Cardiac septum (tissue), 1 donor: ENCODE results near the gene HIVEP1. TPM values are rescaled to one million over a fixed set of nuclear protein-coding genes. Genes with fewer than 3 reads are reported as not detected.

Source experiments
- DNase-seq: peaks from one replicate; pipeline ENCODE4 v3.0.0-alpha.2; 2020; ENCODE audit warnings: low spot score
- intact Hi-C: fragments of 100-400 bp; cut with DNase I; formaldehyde crosslinking; loops from one replicate; pipeline ENCODE4 v1.14.0; 2022
- total RNA-seq: library from RNA; stranded (reverse); fragmentation: NEBNext Ultra II Directional; extraction: Animal tissue kit (Norgen Biotek cat#: 25700); gene quantifications from one replicate; pipeline ENCODE4 v1.2.1, GENCODE V29; 2021
- donor health status: DM: no; HTN: no; CAD: no.

Gene HIVEP1
- total RNA-seq, 1 donor from 2014 or later: 17.8 TPM

GRCh38 chr6:12071064-12071615 lies 59.0 kb downstream of the HIVEP1 start:
- intact Hi-C loops: no loop called here

GRCh38 chr6:12075067-12075563 lies 63.0 kb downstream of the HIVEP1 start:
- intact Hi-C loops: no loop called here
- DNase-seq: no peak

More at GRCh38 chr6:12071064-12071615, 59.0 kb downstream of the HIVEP1 start:
- no peak for DNase-seq

- intact Hi-C loops: no loop called here
- no peak for DNase-seq
Measured at GRCh38 chr6:12077021-12077710, 65.1 kb downstream of the HIVEP1 start.

GRCh38 chr6:12078014-12078413 lies 65.9 kb downstream of the HIVEP1 start:
- intact Hi-C loops: no loop called here
- no peak for DNase-seq

DNA sequence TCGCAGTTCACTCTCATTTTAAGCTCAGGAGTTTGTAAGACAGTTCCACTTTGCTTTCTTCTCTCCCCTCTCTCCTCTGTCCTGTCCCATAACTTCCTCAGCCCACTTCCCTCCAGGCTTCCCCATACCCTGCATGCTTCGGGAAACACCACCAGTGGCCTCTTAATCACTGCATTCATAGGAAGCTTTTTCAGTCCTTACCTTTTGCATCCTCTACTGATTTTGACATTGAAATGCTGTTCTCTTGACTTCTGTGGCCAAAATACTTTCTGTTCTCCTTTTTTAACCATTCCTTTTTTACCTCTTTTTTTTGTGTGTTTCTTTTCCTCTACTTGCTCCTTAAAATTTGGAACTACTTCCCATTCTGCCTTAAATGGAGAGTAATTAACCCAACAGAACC lies 69.7 kb downstream of the HIVEP1 start:
- intact Hi-C loops: no loop called here
- DNase-seq: no peak

GRCh38 chr6:12082368-12082767 lies 70.3 kb downstream of the HIVEP1 start:
- DNase-seq: no peak
- intact Hi-C loops: no loop called here

- intact Hi-C loops: no loop called here
- DNase-seq: no peak
Measured at GRCh38 chr6:12083302-12083701, 71.2 kb downstream of the HIVEP1 start.

- no peak for DNase-seq
- intact Hi-C loops: no loop called here
Measured at GRCh38 chr6:12083763-12084162, 71.7 kb downstream of the HIVEP1 start.

- intact Hi-C loops: no loop called here
- DNase-seq: no peak
Measured at GRCh38 chr6:12084681-12085080, 72.6 kb downstream of the HIVEP1 start.

DNA sequence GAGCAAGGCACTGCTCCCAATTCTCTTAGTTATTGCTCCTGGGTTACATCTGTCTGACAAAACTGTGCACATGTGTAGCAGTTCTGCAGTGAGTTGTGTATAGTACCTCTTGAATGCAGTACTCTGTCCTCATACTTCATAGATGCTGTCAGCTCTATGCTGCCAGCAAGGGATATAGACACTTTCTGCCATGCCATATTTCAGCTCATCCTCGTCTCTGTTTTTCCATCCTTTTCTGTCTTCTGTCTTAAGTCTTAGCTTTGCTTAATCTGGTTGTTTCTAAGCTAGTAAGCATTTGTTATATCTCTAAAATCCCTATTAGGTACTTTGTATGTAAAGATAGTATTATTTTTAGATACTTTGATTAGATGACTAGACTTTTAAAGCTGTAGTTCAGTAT lies 76.4 kb downstream of the HIVEP1 start:
- DNase-seq: no peak
- intact Hi-C loops: no loop called here

DNA sequence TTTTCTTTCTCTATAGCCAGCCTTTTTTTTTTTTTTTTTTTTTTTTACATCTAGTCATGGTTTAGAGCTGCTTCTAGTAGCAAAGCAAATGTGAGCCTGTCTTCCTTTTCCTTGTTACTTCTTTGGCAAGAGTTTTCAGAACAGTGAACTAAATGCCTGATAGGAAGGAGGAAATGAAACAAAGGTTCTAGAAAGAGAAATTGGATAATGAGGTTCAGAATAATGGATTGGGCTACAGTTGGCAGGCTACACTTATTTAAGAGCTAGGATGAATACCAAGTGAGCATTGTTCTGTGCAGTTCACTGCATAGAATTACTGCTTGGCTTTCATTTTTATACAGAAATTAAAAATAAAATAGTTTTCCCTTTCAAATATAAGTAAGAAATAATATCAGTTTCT lies 78.6 kb downstream of the HIVEP1 start:
- intact Hi-C loops: no loop called here
- no peak for DNase-seq

DNA sequence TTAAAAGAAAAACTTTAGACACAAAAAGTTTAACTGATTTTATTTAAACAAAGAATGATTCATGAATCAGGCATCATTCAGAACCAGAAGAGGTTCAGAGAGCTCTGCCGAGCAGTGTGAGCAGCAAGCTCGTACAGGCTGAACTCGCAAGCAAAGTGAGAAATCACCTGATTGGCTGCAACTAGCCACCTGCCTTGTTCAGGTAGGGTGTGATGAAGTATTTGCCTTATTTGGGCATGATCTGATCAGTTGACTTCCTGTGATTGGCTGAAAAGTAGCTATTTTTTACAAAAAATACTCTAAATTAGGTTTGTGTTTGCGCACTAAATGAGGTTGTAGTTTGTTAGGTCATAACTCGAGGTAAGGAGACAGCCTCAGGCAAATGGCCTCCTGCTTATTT lies 80.7 kb downstream of the HIVEP1 start:
- intact Hi-C loops: no loop called here
- no peak for DNase-seq

- DNase-seq: no peak
- intact Hi-C loops: no loop called here
Measured at GRCh38 chr6:12094689-12095088, 82.6 kb downstream of the HIVEP1 start.

DNA sequence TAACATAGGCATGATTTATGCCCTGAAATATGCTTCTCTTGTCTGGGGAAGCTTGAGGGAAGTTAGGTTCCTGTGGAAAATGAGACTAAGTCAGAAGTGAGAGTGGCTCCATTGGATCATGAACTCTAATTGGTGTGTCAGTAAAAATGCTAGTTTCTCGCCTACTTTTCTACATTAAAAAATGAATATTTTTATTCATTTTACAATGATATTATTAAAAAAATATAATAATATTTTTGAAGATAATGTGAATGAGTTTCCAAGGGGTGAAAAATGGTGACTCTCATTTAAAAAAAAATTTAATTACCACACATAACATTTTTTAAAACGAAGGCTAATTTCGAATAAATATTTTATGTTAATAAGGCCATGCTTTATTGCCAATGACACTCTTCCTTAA lies 84.2 kb downstream of the HIVEP1 start:
- intact Hi-C loops: no loop called here
- no peak for DNase-seq

DNA sequence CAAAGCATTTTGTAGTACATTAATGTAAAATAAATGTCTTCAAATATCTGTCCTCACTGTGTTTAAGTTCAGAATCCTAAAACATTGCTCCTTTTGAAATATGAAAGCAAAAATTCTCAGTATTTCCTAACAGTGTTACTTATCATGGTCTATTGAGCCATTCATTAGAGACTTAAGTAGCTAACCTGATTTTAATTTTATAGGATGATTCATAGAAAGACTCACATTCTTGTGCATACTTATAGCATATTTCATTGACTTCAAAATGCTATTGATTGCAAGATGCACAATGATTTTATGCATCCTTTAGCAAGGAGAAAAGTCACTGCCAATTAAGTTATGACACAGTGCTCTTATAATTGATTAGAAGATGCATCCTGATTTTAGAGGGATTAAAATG lies 85.7 kb downstream of the HIVEP1 start:
- no peak for DNase-seq
- intact Hi-C loops: no loop called here

GRCh38 chr6:12099623-12100338 lies 87.7 kb downstream of the HIVEP1 start:
- no peak for DNase-seq
- intact Hi-C loops: no loop called here

DNA sequence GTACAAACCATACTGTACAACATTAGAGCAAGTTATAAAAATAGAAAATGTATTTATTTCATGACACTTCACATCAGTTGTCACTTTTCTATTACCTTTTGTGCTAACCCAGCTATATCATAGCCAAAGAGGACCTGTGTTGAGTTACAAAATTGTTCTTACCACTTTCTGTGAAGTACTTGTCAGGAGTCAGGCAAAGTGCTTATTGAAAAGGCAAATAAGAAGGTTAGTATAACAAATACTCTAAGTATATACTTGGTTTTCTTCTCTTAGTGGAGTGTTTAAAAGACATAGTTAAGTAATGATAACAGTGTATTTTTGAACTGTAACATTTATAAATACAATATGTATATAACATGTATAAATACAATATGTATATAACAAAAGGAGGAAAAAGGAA lies 88.9 kb downstream of the HIVEP1 start:
- no peak for DNase-seq
- intact Hi-C loops: no loop called here

- intact Hi-C loops: no loop called here
- no peak for DNase-seq
Measured at GRCh38 chr6:12101653-12102312, 89.7 kb downstream of the HIVEP1 start.

DNA sequence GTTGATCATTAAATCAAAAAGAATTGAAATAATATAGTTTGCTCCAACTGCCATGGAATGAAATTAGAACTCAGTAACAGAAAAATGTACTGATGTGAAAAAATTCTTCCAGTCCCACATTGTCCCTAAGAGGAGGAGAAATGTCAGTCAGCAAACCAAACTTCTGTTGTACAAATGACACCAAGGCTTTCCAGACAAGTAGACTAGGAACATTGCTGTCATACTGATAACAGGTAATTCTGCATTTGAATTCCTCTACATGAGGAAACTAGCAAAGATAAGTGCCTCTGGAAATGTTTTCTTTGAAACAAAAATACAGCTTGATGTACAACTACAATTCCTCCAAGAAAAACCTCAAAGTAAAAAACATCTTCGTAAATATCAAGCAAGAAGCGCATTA lies 90.2 kb downstream of the HIVEP1 start:
- DNase-seq: no peak
- intact Hi-C loops: no loop called here

DNA sequence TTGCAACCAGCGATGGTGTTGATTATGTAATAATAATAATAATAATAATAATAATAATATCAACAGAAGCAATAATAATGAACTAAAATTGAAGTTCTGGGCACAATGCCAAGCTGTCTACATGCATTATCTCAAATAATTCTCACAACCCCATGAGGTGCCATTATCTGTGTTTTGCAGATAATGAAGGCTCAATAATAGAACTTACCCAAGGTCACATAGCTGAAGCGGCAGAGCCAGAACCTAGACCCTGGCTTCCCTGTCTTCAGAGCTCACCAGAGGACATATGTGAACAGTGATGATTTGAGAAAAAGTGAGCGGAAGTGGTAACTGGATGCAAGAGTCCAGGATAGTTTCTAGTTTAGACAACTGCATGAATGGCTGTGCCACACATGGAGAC lies 91.0 kb downstream of the HIVEP1 start:
- DNase-seq: no peak
- intact Hi-C loops: no loop called here
